AG10803 (cell line): ENCODE results near the gene SPG21.
A peak's percentile ranks its signal among the peaks of the same experiment; 100 is the strongest.

Experiments
- DNase-seq: peaks from one replicate; pipeline ENCODE4 v3.0.0; 2010; ENCODE audit warnings: low read depth
- H3K4me3 ChIP-seq: 2 replicates; pipeline ENCODE4 v1.5.1; 2011; ENCODE audit warnings: mild to moderate bottlenecking, low read length, control low read depth
- CTCF ChIP-seq: conservative IDR thresholded peaks from 2 replicates; pipeline ENCODE4 v1.5.1; 2011; ENCODE audit warnings: mild to moderate bottlenecking, low read length, control low read depth, inconsistent platforms

Gene SPG21

GRCh38 chr15:64943512-64944225, 46.0 kb downstream of the SPG21 start:
- no peak for DNase-seq
- no peak overlapping the region for H3K4me3 ChIP-seq
- TF ChIP-seq CTCF: no peak

GRCh38 chr15:64942356-64942755, 47.4 kb downstream of the SPG21 start:
- H3K4me3 ChIP-seq: no peak overlapping the region
- no peak for TF ChIP-seq CTCF
- no peak for DNase-seq

- no peak for DNase-seq
- no peak for TF ChIP-seq CTCF
- no peak overlapping the region for H3K4me3 ChIP-seq
Observed at GRCh38 chr15:64938192-64938591, 51.5 kb downstream of the SPG21 start.

DNA sequence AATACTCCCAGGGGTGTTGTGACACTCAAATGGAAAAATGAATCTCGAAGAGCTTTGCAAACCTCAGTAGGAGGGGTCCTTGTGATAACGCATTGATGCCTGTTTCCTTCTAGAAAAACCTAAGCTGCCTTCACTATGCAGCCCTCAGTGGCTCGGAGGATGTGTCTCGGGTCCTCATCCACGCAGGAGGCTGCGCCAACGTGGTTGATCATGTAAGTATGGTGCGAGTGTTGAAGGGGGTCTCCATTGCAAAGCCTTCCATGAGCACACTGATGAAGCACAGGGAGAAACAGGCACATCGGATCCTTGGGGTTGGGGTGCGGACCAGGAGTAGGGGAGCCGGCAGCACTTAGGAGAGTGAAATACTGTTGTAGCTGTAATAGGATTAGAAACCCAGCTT, 55.7 kb downstream of the SPG21 start:
- DNase-seq: no peak
- TF ChIP-seq CTCF: no peak
- H3K4me3 ChIP-seq: no peak overlapping the region

GRCh38 chr15:64931381-64931780, 58.3 kb downstream of the SPG21 start:
- DNase-seq: no peak
- H3K4me3 ChIP-seq: no peak overlapping the region
- no peak for TF ChIP-seq CTCF

DNA sequence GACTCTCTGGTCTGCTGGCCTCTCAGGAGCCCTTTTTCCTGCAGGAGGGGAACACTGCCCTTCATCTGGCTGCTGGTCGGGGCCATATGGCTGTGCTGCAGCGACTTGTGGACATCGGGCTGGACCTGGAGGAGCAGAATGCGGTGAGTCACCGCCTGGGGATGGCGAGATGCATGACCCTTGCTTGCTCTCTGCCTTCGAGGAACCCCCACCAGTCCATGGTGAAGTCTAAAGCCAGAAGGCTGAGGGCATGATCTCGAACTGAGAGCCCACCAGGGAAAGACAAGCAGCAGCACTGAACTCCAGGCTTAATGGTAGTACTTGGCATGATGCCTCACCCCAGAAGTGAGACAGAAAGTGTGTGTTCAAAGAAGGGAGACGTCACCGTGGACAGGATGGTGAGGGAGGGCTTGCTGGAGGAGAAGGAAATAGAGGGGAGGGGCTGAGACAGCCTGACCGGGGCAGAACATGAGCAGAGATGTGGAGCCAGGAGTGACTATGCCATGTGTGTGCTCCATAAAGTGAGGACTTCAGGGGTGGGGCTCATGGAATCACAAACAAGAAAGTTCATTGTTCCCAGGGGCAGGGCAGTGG, 58.8 kb downstream of the SPG21 start:
- H3K4me3 ChIP-seq: no peak overlapping the region
- peak; percentile 16 for DNase-seq
- TF ChIP-seq CTCF: no peak

DNA sequence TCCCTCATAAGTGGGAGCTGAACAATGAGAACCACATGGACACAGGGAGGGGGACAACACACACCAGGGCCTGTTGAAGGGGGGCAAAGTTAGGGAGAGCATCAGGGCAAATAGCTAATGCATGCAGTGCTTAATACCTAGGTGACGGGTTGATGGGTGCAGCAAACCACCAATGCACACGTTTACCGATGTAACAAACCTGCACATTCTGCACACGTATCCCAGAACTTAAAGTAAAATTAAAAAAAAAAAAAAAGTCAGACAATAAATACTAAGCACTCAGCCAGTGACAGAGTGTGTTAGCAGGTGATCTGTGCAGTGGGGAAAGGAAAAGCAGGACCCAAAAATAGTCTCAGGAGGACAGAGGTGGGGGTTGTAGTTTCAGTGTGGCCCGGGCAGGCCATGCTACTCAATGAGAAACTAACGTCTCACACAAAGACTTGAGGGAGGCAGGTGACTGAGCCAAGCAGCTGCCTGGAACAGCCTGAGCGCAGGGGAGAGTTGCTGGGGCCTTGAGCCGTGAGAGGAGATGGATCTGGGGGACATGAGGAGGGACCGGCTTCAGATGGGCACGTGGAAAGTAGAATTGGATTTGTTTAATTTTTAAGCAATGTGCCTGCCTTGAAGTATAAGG, 59.6 kb downstream of the SPG21 start:
- no peak for TF ChIP-seq CTCF
- H3K4me3 ChIP-seq: no peak overlapping the region
- DNase-seq: no peak
